Lung microvascular endothelial cell (primary cell): ENCODE data around the gene CD14. TPM values are rescaled to one million over a fixed set of nuclear protein-coding genes. Genes with fewer than 3 reads are reported as not detected.
"Not testable (repeated sequence)": the region's sequence is repeated elsewhere in the genome, so short reads cannot be mapped to it uniquely, and the experiment has no call there.

Source experiments
- DNase-seq, 2 donors: peaks; one replicate each; pipeline versions ENCODE4 v3.0.0 to v3.0.0-alpha.2; 2010; ENCODE audit warnings: low read depth in 2 of 2
- total RNA-seq: library from RNA; depleted of rRNA; stranded (reverse); fragments of >200 nt; gene quantifications from 2 replicates; pipeline ENCODE4 v1.2.1, GENCODE V29; 2014

The CD14 gene
- total RNA-seq, 1 donor from 2014 or later = 2.8 TPM

DNA sequence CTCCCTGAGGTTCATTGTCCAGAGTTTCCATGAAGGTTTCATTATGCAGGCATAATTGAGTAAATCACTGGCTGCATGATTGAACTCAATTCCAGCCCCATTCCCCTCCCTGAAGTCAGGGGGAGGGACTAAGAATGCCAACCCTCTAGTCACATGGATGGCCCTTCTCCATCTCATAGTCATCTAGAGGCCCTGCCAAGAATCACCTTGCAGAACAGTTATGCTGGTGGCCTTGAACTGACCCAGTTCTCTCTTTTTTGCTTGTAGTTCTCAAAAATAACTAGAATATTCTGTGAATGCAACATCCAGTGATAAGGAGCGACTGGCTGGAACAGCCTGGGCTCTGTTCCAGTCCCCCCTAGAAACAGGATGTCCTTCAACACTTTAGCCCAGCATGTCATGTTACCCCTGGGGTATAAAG is 36.6 kb downstream of the CD14 start:
- no peak for DNase-seq

DNA sequence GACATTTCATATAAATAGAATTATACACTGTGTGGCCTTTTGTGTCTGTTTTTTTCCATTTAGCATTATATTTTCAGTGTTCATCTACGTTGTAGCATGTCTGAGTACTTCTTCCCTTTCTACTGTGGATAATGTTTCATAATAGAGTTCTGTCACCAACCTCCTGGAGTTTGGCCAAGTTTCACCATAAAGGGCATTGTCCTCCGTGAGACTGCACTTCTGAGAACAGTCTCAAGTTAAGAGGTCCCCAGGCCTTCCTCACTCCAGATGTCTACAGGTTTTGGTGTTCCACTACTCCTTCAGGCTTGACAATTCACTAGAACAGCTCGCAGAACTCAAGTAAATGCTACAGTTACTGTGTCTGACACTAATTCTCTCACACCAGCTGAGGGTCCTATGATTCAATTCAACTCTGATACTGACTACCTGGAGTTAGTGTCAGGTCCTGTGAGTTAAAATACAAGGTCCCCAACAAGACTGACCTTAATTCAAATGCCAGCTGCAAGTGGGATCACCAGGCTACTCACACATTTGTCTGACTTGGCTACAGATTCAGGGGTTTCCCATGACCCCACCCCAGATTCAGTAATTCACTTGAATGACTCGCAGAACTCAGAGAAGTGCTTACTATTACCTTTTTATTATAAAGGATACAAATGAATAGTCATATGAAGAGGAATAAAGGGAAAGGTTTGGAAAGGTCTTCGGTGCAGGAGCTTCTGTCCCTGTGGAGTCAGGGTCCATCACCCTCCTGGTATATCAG is 37.3 kb downstream of the CD14 start:
- DNase-seq = peak; percentile 27 to 49

DNA sequence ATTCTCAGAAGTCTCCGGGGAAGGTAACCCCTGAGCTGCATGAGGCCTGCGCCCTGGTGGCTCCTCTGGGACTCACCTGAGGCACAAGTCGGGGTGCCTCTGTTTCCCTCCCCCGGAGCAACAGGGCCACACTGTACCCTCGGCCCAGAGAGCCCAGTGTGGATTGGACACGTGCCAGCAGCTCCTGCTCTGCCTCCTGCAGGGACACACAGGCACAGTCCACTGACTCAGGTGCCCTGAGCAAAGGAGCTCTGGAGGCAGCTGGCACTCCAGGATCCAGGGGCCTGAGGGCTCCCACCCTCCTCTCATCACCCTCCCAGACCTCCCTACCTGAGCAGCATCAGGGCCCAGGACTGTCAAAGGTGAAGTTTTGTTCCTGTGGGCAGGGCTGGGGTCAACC is 38.8 kb downstream of the CD14 start:
- no peak for DNase-seq

DNA sequence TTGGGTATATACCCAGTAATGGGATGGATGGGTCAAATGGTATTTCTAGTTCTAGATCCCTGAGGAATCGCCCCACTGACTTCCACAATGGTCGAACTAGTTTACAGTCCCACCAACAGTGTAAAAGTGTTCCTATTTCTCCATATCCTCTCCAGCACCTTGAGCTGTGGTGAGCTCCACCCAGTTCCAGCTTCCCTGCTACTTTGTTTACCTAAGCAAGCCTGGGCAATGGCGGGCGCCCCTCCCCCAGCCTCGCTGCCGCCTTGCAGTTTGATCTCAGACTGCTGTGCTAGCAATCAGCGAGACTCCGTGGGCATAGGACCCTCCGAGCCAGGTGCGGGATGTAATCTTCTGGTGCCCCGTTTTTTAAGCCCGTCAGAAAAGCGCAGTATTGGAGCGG is 39.9 kb downstream of the CD14 start:
- DNase-seq = not testable (repeated sequence)

DNA sequence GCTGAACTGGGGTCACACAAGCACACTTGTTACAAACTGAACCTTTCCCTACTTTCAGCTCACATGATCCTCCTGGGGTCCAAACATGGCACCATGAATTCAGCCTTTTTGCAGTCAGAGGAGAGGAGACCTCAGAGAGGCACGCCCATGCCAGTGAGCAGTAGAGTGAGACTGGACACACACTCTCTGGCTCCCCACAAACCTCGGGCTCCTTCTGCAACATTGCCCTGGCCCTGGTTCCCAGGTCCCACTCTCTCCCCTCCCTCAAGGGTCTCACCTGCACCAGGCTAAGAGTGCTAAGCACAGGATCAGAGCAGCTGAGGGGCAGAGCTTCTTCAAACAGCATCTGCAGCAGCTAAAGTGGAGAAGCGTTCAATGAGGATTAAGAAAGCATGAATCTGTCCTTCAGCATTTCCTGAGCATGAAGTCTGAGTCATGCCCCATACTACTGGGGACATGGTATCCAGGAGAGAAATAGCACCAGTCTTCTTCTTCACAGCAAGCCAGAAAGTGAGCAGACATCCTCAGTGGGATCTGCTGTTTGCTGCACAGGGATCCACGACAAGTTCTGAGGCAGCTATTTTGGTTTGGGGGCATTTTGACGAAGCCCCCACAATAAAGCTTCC is 41.1 kb downstream of the CD14 start:
- DNase-seq = peak in 1 of 2 donors; percentile 49

DNA sequence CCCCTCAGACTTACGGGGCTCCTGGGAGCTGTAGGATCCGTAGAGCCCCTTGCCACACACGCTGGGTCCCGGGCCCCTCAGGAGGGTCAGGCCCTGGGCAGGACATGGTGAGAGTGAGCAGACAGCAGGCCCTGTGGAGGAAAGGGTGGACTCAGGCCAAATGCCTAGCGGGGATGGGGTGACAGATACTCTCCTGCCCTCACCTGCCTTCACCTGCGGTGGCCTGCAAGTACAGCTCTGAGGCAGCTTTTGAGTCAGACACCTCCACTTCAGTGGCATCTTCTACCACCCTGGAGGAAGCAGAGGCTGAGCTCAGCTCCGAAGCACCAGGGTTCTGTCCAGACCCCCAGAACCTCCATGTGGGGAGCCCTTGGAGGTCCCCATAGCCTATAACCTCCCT is 42.1 kb downstream of the CD14 start:
- no peak for DNase-seq

DNA sequence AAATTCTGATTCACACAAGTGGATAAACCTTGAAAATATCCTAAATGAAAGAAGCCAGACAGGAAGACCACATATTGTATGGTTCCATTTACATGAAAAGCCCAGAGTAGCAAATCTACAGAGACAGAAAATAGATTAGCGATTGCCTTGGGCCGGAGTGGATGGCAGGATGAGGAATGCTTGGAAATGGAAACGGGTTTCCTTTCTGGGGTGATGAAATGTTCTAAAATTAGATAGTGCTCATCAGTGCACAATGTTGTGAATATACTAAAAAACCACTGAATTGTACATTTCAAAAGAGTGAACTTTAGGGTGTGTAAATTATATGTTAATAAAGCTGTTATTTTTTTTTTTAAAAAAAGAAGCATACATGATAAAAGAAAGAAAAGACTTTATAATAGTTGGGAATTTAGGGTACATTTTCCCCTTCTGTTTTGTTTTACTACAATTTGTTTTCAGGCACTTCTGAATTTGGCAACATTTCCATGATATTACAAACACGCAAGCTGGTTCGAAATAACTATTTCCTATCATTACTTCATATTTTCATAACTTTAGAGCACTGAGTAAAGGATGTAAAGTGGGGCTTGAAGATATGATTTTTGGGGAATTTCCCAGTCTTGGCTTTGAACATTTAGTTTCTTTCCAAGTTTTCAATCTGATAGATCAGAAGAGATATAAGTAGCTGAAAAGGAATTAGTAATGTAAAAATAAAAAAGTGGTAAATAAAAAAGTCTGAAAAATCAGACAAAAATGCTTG is 44.5 kb downstream of the CD14 start:
- peak; percentile 37 to 83 for DNase-seq

DNA sequence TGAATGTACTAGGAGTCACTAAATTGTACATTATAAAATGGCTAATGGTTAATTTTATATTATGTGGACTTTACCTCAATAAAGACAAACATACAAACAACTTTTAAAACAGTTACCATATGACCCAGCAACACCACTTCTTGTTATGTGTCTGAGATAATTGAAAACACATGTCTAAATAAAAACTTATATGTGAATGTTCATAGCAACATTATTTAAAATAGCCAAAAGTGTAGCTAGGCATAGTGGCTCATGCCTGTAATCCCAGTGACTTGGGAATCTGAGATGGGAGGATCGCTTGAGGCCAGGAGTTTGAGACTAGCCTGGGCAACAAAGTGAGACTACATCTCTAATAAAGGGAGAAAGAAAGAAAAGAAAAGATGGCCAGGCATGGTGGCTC is 45.5 kb downstream of the CD14 start:
- DNase-seq = no peak

Other genes with a start within 250 kb of the CD14 start
- gene ANKHD1, start 231.3 kb downstream of the CD14 start, total RNA-seq = 39.2 and 47.0 TPM in 2 replicates
- gene EIF4EBP3, start 85.5 kb downstream of the CD14 start, total RNA-seq = 0.87 and 1.2 TPM in 2 replicates
- 16.3 and 20.6 TPM in 2 replicates for gene SRA1, start 75.7 kb downstream of the CD14 start, total RNA-seq
- gene APBB3, start 68.6 kb downstream of the CD14 start, total RNA-seq = 3.3 and 6.7 TPM in 2 replicates
- 12.4 and 21.8 TPM in 2 replicates for gene SLC35A4, start 68.3 kb downstream of the CD14 start, total RNA-seq
- gene TMCO6, start 6.3 kb upstream of the CD14 start, total RNA-seq = 8.1 and 10.5 TPM in 2 replicates
- 70.0 and 90.3 TPM in 2 replicates for gene NDUFA2, start 14.5 kb upstream of the CD14 start, total RNA-seq
- gene IK, start 14.7 kb upstream of the CD14 start, total RNA-seq = 47.7 and 55.8 TPM in 2 replicates
- 19.8 and 28.2 TPM in 2 replicates for gene WDR55, start 31.7 kb upstream of the CD14 start, total RNA-seq
- gene DND1, start 40.4 kb upstream of the CD14 start, total RNA-seq = under 0.01 and 0.22 TPM in 2 replicates
- gene HARS1, start 58.2 kb upstream of the CD14 start, total RNA-seq = 43.1 and 46.4 TPM in 2 replicates
- gene HARS2, start 58.3 kb upstream of the CD14 start, total RNA-seq = 21.0 and 21.1 TPM in 2 replicates
- 34.0 and 54.8 TPM in 2 replicates for gene ZMAT2, start 67.3 kb upstream of the CD14 start, total RNA-seq
- under 0.01 TPM in 1 of 2 replicates, not detected in the other for gene PCDHA1, start 153.0 kb upstream of the CD14 start, total RNA-seq
- gene PCDHA2, start 161.7 kb upstream of the CD14 start, total RNA-seq = under 0.01 TPM in 2 replicates
- gene PCDHA3, start 167.9 kb upstream of the CD14 start, total RNA-seq = 0.20 and 0.22 TPM in 2 replicates
- under 0.01 TPM in 2 replicates for gene PCDHA4, start 173.9 kb upstream of the CD14 start, total RNA-seq
- under 0.01 TPM in 2 replicates for gene PCDHA5, start 188.4 kb upstream of the CD14 start, total RNA-seq
- 0.20 and 0.22 TPM in 2 replicates for gene PCDHA6, start 194.8 kb upstream of the CD14 start, total RNA-seq
- gene PCDHA7, start 201.1 kb upstream of the CD14 start, total RNA-seq = 0.20 and 0.22 TPM in 2 replicates
- under 0.01 TPM in 1 of 2 replicates, not detected in the other for gene PCDHA8, start 208.0 kb upstream of the CD14 start, total RNA-seq
- gene PCDHA9, start 215.2 kb upstream of the CD14 start, total RNA-seq = under 0.01 TPM in 2 replicates
- under 0.01 TPM in 2 replicates for gene PCDHA10, start 222.7 kb upstream of the CD14 start, total RNA-seq
- under 0.01 and 0.20 TPM in 2 replicates for gene PCDHA11, start 235.8 kb upstream of the CD14 start, total RNA-seq
- gene PCDHA12, start 242.1 kb upstream of the CD14 start, total RNA-seq = under 0.01 TPM in 1 of 2 replicates, not detected in the other
- gene PCDHA13, start 248.9 kb upstream of the CD14 start, total RNA-seq = under 0.01 TPM in 1 of 2 replicates, not detected in the other